A673 (cell line): Measurements from ENCODE around the gene LYRM4. TPM values are rescaled to one million over a fixed set of nuclear protein-coding genes. Genes with fewer than 3 reads are reported as not detected.

Experiments
- BruUV-seq: library from RNA; stranded (reverse); fragments of 400-500 nt; replicated peaks from 2 replicates; lab custom pipeline; 2021; lab: Mats Ljungman, UMichigan
- CTCF ChIA-PET: fragments of 300-600 bp; sonication (Branson Sonifier 250); formaldehyde crosslinking; loops from one replicate; lab custom pipeline; 2022; ENCODE audit warnings: antibody characterized with exemption; lab: Charles Lee
- POLR2A ChIA-PET: fragments of 300-600 bp; sonication (Branson Sonifier 250); formaldehyde crosslinking; loops from one replicate; lab custom pipeline; 2022; ENCODE audit warnings: antibody characterized with exemption; ENCODE audit not compliant: low non-redundant PET; lab: Charles Lee
- DNase-seq: peaks from one replicate; pipeline ENCODE4 v3.0.0-alpha.2; 2015; ENCODE audit warnings: low spot score
- H3K27ac ChIP-seq: fragments of 200-600 bp; sonication (generic); 2 replicates; pipeline ENCODE4 v1.5.1; 2016; ENCODE audit warnings: mixed run types, low read depth, mild to moderate bottlenecking, mixed read lengths, antibody characterized with exemption, low read length; ENCODE audit not compliant: poor library complexity, severe bottlenecking
- H3K27me3 ChIP-seq: fragments of 200-600 bp; sonication (generic); replicated peaks from 2 replicates; pipeline ENCODE4 v1.6.1; 2017; ENCODE audit warnings: mixed run types, low read depth, mild to moderate bottlenecking, mixed read lengths, antibody characterized with exemption, low read length; ENCODE audit not compliant: insufficient read depth, poor library complexity
- H3K36me3 ChIP-seq: fragments of 200-600 bp; sonication (generic); 2 replicates; pipeline ENCODE4 v1.6.1; 2016; ENCODE audit warnings: mixed run types, mild to moderate bottlenecking, mixed read lengths, antibody characterized with exemption, low read length; ENCODE audit not compliant: insufficient read depth, poor library complexity, severe bottlenecking
- H3K4me1 ChIP-seq: fragments of 200-600 bp; sonication (generic); 2 replicates; pipeline ENCODE4 v1.6.1; 2017; ENCODE audit warnings: mixed run types, mild to moderate bottlenecking, mixed read lengths, antibody characterized with exemption, low read length; ENCODE audit not compliant: insufficient read depth, poor library complexity, severe bottlenecking
- H3K4me3 ChIP-seq: fragments of 200-600 bp; sonication (generic); 2 replicates; pipeline ENCODE4 v1.5.1; 2016; ENCODE audit warnings: low read depth, mixed run types, mild to moderate bottlenecking, mixed read lengths, low read length; ENCODE audit not compliant: poor library complexity, severe bottlenecking
- H3K9me3 ChIP-seq: fragments of 200-600 bp; sonication (generic); 2 replicates; pipeline ENCODE4 v1.6.1; 2016; ENCODE audit warnings: mixed run types, low read depth, mild to moderate bottlenecking, mixed read lengths, antibody characterized with exemption, low read length; ENCODE audit not compliant: poor library complexity, severe bottlenecking
- EZH2 ChIP-seq: fragments of 200-600 bp; sonication (generic); IDR thresholded peaks from 2 replicates; pipeline ENCODE4 v1.6.1; 2017; ENCODE audit warnings: borderline replicate concordance, low read depth, mild to moderate bottlenecking, mixed read lengths, antibody characterized with exemption, low read length; ENCODE audit not compliant: poor library complexity, severe bottlenecking
- intact Hi-C: fragments of 100-400 bp; cut with micrococcal nuclease; formaldehyde crosslinking; loops from one replicate; pipeline ENCODE4 v1.10.0; 2022; ENCODE audit not compliant: unreplicated experiment
- total RNA-seq: library from RNA; stranded (reverse); gene quantifications from 2 replicates; pipeline ENCODE4 v1.2.3, GENCODE V29; 2021
- TF ChIP-seq, protein P1 (sequence below): fragments of 300-800, 200-600 bp; sonication (generic); conservative IDR thresholded peaks from 2 replicates; pipeline ENCODE4 v1.5.1; 2017; ENCODE audit warnings: low read depth, mild to moderate bottlenecking, antibody characterized with exemption, low read length, moderate library complexity, mixed read lengths

LYRM4 gene
- total RNA-seq, 1 experiment from 2014 or later, result 53.6 TPM

DNA sequence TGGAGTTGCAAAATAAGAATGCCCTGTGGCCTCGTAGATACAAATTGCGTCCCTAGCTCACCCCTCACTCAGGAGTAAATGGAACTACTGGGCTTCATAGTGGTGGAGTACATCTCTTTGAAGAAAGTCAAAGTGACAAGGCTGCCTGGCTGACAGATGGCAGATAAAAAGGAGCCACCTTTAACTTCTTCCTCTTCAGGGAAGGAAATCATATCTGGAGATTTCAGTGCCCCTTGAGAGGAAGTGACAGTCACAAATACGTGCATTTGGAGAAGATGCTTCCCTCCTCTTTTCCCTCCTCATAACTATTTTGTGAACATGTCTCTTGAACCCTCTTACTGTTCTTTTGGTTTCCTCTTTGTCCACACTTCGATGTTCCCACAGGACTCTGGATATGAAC lies 132.4 kb downstream of the LYRM4 start:
- no TSS peak for BruUV-seq
- peaks cover 18% of the 10 kb centered on the region for H3K4me1 ChIP-seq
- no peak overlapping the region for H3K27ac ChIP-seq
- ChIA-PET POLR2A (interaction anchor here (0.5 kb wide), 1 partner anchor 9 kb away, joined by 3 read pairs; no protein-coding TSS in a partner anchor), CTCF (interaction anchor here (0.6 kb wide), 1 partner anchor 25 kb away, joined by 4 read pairs; no protein-coding TSS in a partner anchor)
- H3K36me3 ChIP-seq, result no peaks in the 10 kb centered on the region
- H3K4me3 ChIP-seq, result no peak overlapping the region
- intact Hi-C loops, result no loop called here
- DNase-seq, result no peak
- no peaks in the 10 kb centered on the region for H3K27me3 ChIP-seq
- no peaks in the 10 kb centered on the region for H3K9me3 ChIP-seq
- TF ChIP-seq EZH2, result no peak
- TF ChIP-seq, protein P1, sequence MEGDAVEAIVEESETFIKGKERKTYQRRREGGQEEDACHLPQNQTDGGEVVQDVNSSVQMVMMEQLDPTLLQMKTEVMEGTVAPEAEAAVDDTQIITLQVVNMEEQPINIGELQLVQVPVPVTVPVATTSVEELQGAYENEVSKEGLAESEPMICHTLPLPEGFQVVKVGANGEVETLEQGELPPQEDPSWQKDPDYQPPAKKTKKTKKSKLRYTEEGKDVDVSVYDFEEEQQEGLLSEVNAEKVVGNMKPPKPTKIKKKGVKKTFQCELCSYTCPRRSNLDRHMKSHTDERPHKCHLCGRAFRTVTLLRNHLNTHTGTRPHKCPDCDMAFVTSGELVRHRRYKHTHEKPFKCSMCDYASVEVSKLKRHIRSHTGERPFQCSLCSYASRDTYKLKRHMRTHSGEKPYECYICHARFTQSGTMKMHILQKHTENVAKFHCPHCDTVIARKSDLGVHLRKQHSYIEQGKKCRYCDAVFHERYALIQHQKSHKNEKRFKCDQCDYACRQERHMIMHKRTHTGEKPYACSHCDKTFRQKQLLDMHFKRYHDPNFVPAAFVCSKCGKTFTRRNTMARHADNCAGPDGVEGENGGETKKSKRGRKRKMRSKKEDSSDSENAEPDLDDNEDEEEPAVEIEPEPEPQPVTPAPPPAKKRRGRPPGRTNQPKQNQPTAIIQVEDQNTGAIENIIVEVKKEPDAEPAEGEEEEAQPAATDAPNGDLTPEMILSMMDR, result no peak

DNA sequence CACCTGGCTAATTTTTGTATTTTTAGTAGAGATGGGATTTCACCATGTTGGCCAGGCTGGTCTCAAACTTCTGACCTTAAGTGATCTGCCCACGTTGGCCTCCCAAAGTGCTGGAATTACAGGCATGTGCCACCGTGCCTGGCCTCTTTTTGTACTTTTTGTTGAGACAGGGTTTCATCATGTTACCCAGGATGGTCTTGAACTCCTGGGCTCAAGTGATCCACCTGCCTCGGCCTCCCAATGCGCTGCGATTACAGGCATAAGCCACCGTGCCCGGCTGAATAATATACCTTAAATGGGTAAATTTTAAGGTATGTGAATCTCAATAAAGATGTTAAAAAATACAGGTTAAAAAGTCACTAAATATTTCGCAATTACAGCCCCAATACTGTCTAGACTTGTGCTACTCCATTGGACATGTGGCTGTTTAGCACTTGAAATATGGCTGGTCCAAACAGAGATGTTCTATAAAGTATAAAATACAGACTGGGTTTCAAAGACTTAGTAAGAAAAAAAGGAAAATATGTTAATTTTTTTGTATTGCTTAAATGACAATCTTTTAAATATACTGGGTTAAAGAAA lies 133.6 kb downstream of the LYRM4 start:
- Histone ChIP-seq H3K4me3 (no peak overlapping the region), H3K36me3 (no peaks in the 10 kb centered on the region), H3K9me3 (no peaks in the 10 kb centered on the region), H3K27me3 (no peaks in the 10 kb centered on the region), H3K27ac (no peak overlapping the region), H3K4me1 (peaks cover 6% of the 10 kb centered on the region)
- CTCF ChIA-PET, result no interaction called here
- DNase-seq, result no peak
- no TSS peak for BruUV-seq
- TF ChIP-seq, protein P1, result no peak
- no peak for TF ChIP-seq EZH2
- intact Hi-C loops, result no loop called here
- POLR2A ChIA-PET, result no interaction called here

GRCh38 chr6:5126214-5126613 lies 134.5 kb downstream of the LYRM4 start:
- no peaks in the 10 kb centered on the region for H3K36me3 ChIP-seq
- POLR2A ChIA-PET, result no interaction called here
- BruUV-seq, result no TSS peak
- no peak overlapping the region for H3K27ac ChIP-seq
- no peak for DNase-seq
- TF ChIP-seq EZH2, result no peak
- TF ChIP-seq, protein P1, result no peak
- H3K4me1 ChIP-seq, result peaks cover 3% of the 10 kb centered on the region
- no peaks in the 10 kb centered on the region for H3K27me3 ChIP-seq
- CTCF ChIA-PET, result no interaction called here
- H3K4me3 ChIP-seq, result no peak overlapping the region
- intact Hi-C loops, result no loop called here
- no peaks in the 10 kb centered on the region for H3K9me3 ChIP-seq
